HG02798 (cell line): ENCODE results near the gene CHD2.

ENCODE experiments used
- ATAC-seq: cut with Tn5 transposase; IDR thresholded peaks from one replicate; pipeline ENCODE4 v1.9.1; 2021; ENCODE audit warnings: mild to moderate bottlenecking; ENCODE audit not compliant: unreplicated experiment, poor library complexity

The CHD2 gene

DNA sequence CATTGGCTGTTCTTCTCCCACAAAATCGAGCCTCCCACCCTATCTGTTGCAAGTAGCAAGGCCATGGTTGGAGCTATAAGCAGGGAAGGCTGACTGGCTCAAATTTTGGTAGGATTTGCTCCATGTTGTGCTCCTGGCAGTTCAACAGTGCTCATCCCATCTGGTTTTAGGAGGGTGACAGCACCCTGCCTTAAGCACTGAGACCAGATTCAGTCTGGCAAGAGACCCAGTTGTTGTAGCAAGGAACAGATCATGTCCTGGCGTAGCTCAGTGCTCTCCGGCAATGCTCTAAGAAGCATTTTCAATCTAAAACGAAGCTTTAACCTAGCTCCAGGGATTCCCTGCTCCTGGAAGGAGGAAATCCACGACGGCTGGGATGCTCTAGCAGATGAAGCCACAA is 97.7 kb downstream of the CHD2 start:
- no peak for ATAC-seq

DNA sequence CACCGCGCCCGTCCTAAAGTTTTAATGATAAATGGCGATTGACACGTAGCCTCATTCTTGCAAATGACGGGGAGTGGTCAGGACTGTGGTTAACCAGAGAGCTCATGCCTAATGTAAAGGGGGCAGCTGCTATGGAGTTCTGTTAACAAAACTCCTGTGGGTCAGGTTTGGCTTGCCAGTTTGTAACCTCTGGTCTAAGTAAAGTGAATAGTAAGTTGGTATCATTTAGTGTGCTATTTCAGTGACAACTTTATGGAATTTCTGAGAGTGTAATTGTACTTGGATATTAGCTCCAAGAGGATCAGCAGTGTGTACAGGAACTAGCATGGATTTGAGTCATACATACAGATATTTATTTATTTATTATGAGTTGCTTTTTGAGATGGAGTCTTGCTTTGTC is 101.0 kb downstream of the CHD2 start:
- ATAC-seq, result no peak

- ATAC-seq, result no peak
These were observed 101.8 kb downstream of the CHD2 start for GRCh38 chr15:93001881-93002280.

DNA sequence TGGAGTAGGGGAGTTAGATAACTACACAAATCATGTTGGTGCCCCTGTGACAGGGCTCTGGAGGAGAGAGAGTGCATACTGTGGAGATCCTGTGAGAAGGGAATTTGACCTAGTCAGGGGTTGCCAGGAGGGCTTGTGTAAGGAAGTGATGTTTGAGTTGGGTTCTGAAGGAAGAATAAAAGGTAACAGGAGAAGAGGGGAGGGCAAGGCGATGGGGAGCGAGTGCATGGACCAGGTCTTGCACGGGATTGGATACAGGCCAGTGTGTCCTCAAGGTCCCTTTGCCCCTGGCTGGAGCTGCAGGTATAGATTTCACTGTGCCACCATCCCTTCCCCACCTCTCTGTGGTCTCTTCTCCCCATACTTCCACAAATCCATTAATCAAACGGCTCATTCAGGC is 105.0 kb downstream of the CHD2 start:
- no peak for ATAC-seq

GRCh38 chr15:93007994-93008393 is 107.9 kb downstream of the CHD2 start:
- no peak for ATAC-seq

DNA sequence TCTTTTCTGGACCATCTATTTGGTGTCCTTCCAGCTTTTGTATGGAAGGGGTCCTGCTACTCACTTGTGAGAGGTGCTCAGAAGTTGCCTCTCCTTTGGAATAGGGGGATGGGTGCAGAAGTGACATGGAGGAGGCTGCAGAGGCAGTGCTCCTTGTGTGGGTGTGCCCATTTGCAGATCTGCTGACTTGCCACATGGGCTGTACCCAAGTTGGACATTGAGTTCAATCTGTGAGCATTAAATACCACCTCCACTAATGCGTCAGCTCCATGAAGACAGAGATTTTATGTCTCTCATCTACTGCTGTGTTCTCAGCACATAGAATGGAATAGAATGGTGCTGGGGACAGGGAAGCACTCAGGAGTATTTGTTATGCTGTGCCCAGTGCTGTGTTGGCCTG is 112.7 kb downstream of the CHD2 start:
- ATAC-seq, result no peak

- ATAC-seq, result no peak
These were observed 117.4 kb downstream of the CHD2 start for GRCh38 chr15:93017526-93017925.

- no peak for ATAC-seq
These were observed 118.5 kb downstream of the CHD2 start for GRCh38 chr15:93018574-93018973.

DNA sequence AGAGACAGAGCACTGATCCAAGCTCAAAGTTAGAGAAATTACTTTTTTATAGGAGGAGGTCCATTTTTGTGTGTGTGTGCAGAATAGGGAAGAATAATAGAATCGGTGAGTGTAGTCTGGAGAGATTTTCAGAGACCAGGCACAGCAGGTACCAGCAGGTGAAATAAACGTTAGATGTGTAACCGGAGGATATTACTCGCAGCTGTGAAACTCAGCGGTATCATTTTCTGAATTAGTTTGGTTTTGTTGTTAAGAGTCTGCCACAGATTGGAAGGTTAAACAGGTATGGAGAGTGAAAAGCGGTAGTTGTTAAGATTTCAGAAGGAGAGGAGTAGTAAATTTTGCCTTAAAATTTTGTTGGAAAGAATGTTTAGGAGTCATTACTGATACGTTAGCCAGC is 119.0 kb downstream of the CHD2 start:
- no peak for ATAC-seq

GRCh38 chr15:93019971-93020370 is 119.8 kb downstream of the CHD2 start:
- no peak for ATAC-seq

- peak; percentile 83 for ATAC-seq
These were observed 121.0 kb downstream of the CHD2 start for GRCh38 chr15:93020976-93021772.

DNA sequence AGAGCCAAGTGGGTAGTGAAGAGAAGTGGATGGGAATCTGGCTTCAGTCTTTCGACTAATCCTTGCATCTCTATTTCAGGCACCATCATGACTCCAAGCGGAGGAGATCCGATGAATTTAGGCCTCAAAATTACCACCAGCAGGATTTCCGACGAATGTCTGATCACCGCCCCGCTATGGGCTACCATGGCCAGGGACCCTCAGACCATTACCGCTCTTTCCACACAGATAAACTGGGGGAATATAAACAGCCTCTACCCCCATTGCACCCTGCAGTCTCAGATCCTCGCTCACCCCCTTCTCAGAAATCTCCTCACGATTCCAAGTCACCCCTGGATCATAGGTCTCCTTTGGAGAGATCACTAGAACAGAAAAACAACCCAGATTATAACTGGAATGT is 124.2 kb downstream of the CHD2 start:
- no peak for ATAC-seq

- no peak for ATAC-seq
These were observed 124.8 kb downstream of the CHD2 start for GRCh38 chr15:93024716-93025624.

- no peak for ATAC-seq
These were observed 125.5 kb downstream of the CHD2 start for GRCh38 chr15:93025625-93025982.

GRCh38 chr15:93026380-93026817 is 126.3 kb downstream of the CHD2 start:
- no peak for ATAC-seq

DNA sequence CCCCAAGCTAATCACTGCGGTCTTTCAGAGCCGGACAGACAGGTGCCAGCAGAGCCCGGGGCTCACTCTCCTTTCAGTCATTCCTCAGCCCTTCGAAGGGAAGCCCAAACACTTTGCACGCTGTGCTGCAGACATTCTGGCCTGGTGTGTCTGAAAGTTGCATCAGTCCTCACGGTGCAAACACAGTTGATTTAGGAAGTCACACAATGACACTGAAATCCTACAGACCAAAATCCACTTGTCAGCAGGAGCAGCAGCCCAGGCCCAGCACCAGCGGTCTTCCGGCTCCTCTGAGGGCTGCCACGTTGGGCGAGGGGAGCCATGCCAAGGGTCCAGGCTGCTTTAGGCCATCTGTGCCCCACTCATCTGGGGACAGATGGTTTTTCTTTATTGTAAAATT is 127.3 kb downstream of the CHD2 start:
- no peak for ATAC-seq

- ATAC-seq, result no peak
These were observed 128.0 kb downstream of the CHD2 start for GRCh38 chr15:93028111-93028631.

DNA sequence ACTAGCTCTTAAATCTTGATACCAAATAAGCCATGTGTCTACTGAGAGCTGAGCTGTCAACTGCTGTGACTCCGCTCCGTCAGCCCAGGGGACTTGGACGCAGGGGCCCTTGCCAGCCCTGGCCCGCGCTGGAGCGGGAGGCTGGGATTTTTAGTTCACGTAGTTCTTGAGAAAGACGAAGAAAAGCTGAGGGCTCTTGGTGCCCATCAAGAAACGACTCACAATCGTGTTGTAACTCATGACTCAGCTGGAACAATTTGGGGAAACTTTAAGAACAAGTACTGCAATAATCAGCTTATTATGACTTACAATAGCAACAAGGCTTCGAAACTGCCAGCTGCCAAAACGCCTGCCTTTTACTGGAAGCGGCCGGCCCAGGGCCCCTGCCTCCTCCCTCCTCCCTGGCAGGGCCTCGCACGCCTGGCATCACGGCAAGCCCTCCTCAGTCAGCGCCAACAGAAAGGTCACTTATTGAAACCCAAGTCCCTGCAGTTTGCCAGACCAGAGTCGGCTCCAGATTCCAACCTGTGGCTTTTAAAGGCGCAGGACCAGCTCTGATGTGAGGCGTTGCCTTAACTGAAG is 128.6 kb downstream of the CHD2 start:
- ATAC-seq, result no peak

- ATAC-seq, result no peak
These were observed 129.2 kb downstream of the CHD2 start for GRCh38 chr15:93029214-93029835.

GRCh38 chr15:93029836-93030429 is 129.8 kb downstream of the CHD2 start:
- ATAC-seq, result no peak
